Fibroblast of lung (primary cell): ENCODE data around the gene XYLT1.

ENCODE experiments used
- EZH2 ChIP-seq: IDR thresholded peaks from 2 replicates; pipeline ENCODE4 v1.5.1; 2012; ENCODE audit warnings: low read length, control low read depth, mild to moderate bottlenecking; ENCODE audit errors: missing control alignments
- TF ChIP-seq, protein P1 (sequence below), 2 donors: IDR thresholded peaks in 1 of 2; conservative IDR thresholded peaks in 1 of 2; 1 replicate in 1 of 2; 2 replicates in 1 of 2; pipeline ENCODE4 v1.5.1; 2011 to 2012; ENCODE audit warnings: low read length in 2 of 2, control low read depth in 1 of 2, inconsistent platforms in 1 of 2, low read depth in 1 of 2, mild to moderate bottlenecking in 1 of 2

- TF ChIP-seq, protein P1, sequence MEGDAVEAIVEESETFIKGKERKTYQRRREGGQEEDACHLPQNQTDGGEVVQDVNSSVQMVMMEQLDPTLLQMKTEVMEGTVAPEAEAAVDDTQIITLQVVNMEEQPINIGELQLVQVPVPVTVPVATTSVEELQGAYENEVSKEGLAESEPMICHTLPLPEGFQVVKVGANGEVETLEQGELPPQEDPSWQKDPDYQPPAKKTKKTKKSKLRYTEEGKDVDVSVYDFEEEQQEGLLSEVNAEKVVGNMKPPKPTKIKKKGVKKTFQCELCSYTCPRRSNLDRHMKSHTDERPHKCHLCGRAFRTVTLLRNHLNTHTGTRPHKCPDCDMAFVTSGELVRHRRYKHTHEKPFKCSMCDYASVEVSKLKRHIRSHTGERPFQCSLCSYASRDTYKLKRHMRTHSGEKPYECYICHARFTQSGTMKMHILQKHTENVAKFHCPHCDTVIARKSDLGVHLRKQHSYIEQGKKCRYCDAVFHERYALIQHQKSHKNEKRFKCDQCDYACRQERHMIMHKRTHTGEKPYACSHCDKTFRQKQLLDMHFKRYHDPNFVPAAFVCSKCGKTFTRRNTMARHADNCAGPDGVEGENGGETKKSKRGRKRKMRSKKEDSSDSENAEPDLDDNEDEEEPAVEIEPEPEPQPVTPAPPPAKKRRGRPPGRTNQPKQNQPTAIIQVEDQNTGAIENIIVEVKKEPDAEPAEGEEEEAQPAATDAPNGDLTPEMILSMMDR (conservative IDR thresholded peaks at IDR 0.05 in 1 of 2, IDR thresholded peaks at IDR 0.05 in 1 of 2; ENCODE audit: low read depth in 1 of 2, low read length in 2 of 2), result no peak
- TF ChIP-seq EZH2, result no peak
These were observed 402.2 kb downstream of the XYLT1 start for GRCh38 chr16:17068524-17068923.
